Measurements from ENCODE around the gene KRT73. TPM values are rescaled to one million over a fixed set of nuclear protein-coding genes. Genes with fewer than 3 reads are reported as not detected.

The KRT73 gene
- polyA plus RNA-seq, 1 experiment, result not detected

DNA sequence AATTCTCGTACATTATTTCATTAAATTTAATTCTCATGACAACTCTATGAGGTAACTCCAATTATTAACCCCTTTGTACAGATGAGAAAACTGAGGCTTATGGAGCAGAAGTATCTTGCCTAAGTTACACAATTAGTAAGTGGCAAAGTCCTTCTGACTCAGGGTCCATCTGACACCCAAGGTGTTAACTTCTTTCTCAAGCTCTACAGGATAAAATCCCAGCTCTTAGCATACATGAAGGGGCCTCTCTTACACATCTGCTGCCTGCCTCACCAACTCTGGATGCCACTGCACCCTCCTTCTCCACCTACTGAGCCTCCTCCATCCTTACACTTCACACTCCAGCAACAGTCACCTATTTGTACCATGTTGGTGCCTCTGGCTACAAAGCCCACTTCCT is 12.8 kb downstream of the KRT73 start:
- ChIA-PET POLR2A (no interaction called here), CTCF (interaction anchor here (0.5 to 1.6 kb wide), 2 partner anchors 265 to 459 kb away, joined by 3 to 5 read pairs; no protein-coding TSS in a partner anchor)
- TF ChIP-seq, protein P1, sequence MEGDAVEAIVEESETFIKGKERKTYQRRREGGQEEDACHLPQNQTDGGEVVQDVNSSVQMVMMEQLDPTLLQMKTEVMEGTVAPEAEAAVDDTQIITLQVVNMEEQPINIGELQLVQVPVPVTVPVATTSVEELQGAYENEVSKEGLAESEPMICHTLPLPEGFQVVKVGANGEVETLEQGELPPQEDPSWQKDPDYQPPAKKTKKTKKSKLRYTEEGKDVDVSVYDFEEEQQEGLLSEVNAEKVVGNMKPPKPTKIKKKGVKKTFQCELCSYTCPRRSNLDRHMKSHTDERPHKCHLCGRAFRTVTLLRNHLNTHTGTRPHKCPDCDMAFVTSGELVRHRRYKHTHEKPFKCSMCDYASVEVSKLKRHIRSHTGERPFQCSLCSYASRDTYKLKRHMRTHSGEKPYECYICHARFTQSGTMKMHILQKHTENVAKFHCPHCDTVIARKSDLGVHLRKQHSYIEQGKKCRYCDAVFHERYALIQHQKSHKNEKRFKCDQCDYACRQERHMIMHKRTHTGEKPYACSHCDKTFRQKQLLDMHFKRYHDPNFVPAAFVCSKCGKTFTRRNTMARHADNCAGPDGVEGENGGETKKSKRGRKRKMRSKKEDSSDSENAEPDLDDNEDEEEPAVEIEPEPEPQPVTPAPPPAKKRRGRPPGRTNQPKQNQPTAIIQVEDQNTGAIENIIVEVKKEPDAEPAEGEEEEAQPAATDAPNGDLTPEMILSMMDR (IDR thresholded peaks at IDR 0.05; ENCODE audit: low read depth, low read length), result no peak
- DNase-seq (ENCODE audit: low read depth, low spot score), result no peak
- no peak overlapping the region for H3K4me3 ChIP-seq (ENCODE audit: low read depth, low read length)
- no peaks in the 10 kb centered on the region; the same call in 1 of the 2 replicates for H3K9me3 ChIP-seq (ENCODE audit: control insufficient read depth, insufficient read depth, low read length)
- H3K27ac ChIP-seq (ENCODE audit: low read depth, low read length), result no peak overlapping the region
- H3K27me3 ChIP-seq (ENCODE audit: control insufficient read depth, insufficient read depth, low read length), result peaks cover 35% of the 10 kb centered on the region

DNA sequence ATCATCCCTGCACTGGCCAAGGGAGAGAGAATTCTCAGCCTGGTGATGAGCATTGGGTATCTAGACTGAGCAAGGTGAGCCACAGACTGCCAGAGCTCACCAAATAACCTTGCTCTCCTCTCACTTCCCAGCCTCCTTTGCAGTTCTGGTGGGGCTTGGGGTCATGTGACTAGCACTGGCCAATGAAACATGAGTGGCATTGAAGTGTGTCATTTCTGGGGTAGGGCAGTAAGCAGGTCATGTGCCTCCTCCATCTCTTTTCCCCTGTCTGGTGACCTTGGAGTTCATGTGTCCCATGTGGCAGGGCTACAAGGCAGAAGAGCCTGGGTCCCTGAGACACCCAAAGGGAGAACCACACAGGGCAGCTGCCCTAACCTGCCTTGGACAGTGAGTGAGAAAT is 13.5 kb downstream of the KRT73 start:
- no peaks in the 10 kb centered on the region; the same call in 1 of the 2 replicates for H3K9me3 ChIP-seq (ENCODE audit: control insufficient read depth, insufficient read depth, low read length)
- H3K27me3 ChIP-seq (ENCODE audit: control insufficient read depth, insufficient read depth, low read length), result peaks cover 40% of the 10 kb centered on the region
- no peak overlapping the region for H3K4me3 ChIP-seq (ENCODE audit: low read depth, low read length)
- ChIA-PET POLR2A (no interaction called here), CTCF (interaction anchor here (0.5 to 1.6 kb wide), 2 partner anchors 266 to 458 kb away, joined by 3 to 5 read pairs; no protein-coding TSS in a partner anchor)
- TF ChIP-seq, protein P1 (IDR thresholded peaks at IDR 0.05; ENCODE audit: low read depth, low read length), result no peak
- no peak overlapping the region for H3K27ac ChIP-seq (ENCODE audit: low read depth, low read length)
- DNase-seq (ENCODE audit: low read depth, low spot score), result no peak

DNA sequence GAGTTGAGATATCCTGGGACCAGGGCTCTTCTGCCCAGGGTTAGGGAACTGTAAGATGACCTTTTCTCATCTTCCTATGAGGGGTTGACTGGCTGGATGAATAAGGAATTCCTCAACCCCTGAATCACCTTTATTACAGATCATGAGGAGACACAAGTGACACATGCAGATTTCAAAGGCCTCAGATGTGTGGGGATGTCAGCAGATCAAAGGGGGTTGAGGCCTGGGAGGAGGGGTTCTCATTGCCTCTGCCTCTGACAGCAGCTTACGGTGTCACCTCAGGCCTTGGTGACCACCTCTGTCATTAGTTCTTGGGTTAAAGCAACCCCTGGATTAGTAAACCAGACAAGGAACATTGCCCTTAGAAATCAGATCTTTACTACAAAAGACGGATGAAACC is 15.0 kb downstream of the KRT73 start:
- Histone ChIP-seq H3K27me3 (ENCODE audit: control insufficient read depth, insufficient read depth, low read length) (peaks cover 43% of the 10 kb centered on the region), H3K4me3 (ENCODE audit: low read depth, low read length) (no peak overlapping the region), H3K9me3 (ENCODE audit: control insufficient read depth, insufficient read depth, low read length) (no peaks in the 10 kb centered on the region; the same call in 1 of the 2 replicates), H3K27ac (ENCODE audit: low read depth, low read length) (no peak overlapping the region)
- DNase-seq (ENCODE audit: low read depth, low spot score), result no peak
- ChIA-PET POLR2A (no interaction called here), CTCF (no interaction called here)
- TF ChIP-seq, protein P1 (IDR thresholded peaks at IDR 0.05; ENCODE audit: low read depth, low read length), result no peak

DNA sequence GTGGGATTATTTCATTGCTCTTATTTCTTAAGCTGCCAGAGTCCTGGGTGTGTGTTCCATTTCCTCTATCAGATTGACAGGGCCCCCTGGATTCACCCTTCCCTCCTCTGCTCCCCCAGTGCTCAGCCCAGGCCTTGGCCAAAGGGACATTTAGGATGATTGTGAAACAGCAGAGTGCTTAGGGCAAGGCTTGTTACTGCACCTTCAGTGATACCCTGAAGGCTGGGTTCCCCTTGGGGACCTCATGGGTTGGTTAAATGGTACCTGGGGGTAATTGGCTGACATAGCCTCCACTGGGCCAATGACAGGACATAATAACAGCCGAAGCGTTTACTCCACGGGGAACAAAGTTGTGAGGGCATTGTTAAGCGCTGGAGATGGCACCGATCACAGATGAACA is 15.8 kb downstream of the KRT73 start:
- POLR2A ChIA-PET, result no interaction called here
- H3K27ac ChIP-seq (ENCODE audit: low read depth, low read length), result no peak overlapping the region
- CTCF ChIA-PET, result interaction anchor here (0.6 kb wide), 1 partner anchor 40 kb away, joined by 3 read pairs; no protein-coding TSS in a partner anchor
- TF ChIP-seq, protein P1 (IDR thresholded peaks at IDR 0.05; ENCODE audit: low read depth, low read length), result no peak
- H3K4me3 ChIP-seq (ENCODE audit: low read depth, low read length), result no peak overlapping the region
- no peak for DNase-seq (ENCODE audit: low read depth, low spot score)
- no peaks in the 10 kb centered on the region; the same call in 1 of the 2 replicates for H3K9me3 ChIP-seq (ENCODE audit: control insufficient read depth, insufficient read depth, low read length)
- peaks cover 42% of the 10 kb centered on the region for H3K27me3 ChIP-seq (ENCODE audit: control insufficient read depth, insufficient read depth, low read length)

DNA sequence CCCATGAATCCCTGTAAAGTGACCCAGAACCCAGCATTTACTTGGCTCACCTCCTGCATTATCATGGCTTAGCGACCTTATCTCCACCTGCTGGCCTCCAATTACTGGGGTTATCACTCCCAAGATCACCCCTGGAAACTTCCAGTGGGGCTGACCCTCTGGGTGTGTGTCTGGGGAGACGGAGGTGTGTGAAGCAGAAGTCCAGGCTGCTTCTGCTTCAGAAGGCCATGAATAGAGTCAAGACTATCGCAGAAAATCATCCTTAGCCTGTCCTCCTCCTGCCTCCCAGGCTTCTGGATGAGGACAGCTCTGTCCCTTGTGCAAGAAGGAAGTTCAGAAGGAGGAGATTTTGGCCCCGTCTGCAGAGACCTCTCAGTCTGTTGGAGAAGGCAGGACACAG is 16.7 kb downstream of the KRT73 start:
- Histone ChIP-seq H3K27ac (ENCODE audit: low read depth, low read length) (no peak overlapping the region), H3K4me3 (ENCODE audit: low read depth, low read length) (no peak overlapping the region), H3K9me3 (ENCODE audit: control insufficient read depth, insufficient read depth, low read length) (no peaks in the 10 kb centered on the region; the same call in 1 of the 2 replicates), H3K27me3 (ENCODE audit: control insufficient read depth, insufficient read depth, low read length) (peaks cover 42% of the 10 kb centered on the region)
- ChIA-PET POLR2A (no interaction called here), CTCF (no interaction called here)
- TF ChIP-seq, protein P1 (IDR thresholded peaks at IDR 0.05; ENCODE audit: low read depth, low read length), result no peak
- DNase-seq (ENCODE audit: low read depth, low spot score), result no peak
